OCI-LY1 (cell line): ENCODE data around the gene CORIN.

Experiments used
- H2AFZ ChIP-seq: fragments of 200-600 bp; sonication (generic), shearing (Covaris generic); 2 replicates; pipeline ENCODE4 v1.6.0; 2014; ENCODE audit warnings: antibody characterized with exemption, mild to moderate bottlenecking, low read length
- H3F3A ChIP-seq: fragments of 200-600 bp; sonication (generic), shearing (Covaris generic); 2 replicates; pipeline ENCODE4 v1.6.0; 2014; ENCODE audit warnings: mild to moderate bottlenecking, antibody characterized with exemption, low read length, moderate library complexity; ENCODE audit not compliant: insufficient read depth
- H3K27ac ChIP-seq: fragments of 200-600 bp; sonication (generic); 2 replicates; pipeline ENCODE4 v1.5.1; 2014; ENCODE audit warnings: low read length, mixed run types, mild to moderate bottlenecking, low read depth; ENCODE audit not compliant: poor library complexity, severe bottlenecking
- H3K27me3 ChIP-seq: fragments of 200-600 bp; sonication (generic); 2 replicates; pipeline ENCODE4 v1.6.0; 2014; ENCODE audit warnings: antibody characterized with exemption, mild to moderate bottlenecking, low read length, moderate library complexity; ENCODE audit not compliant: insufficient read depth
- H3K36me3 ChIP-seq: fragments of 200-600 bp; sonication (generic); 2 replicates; pipeline ENCODE4 v1.6.1; 2014; ENCODE audit warnings: mild to moderate bottlenecking, antibody characterized with exemption, low read length, moderate library complexity, mixed read lengths; ENCODE audit not compliant: insufficient read depth
- H3K4me1 ChIP-seq: fragments of 200-600 bp; sonication (generic); 2 replicates; pipeline ENCODE4 v1.5.1; 2014; ENCODE audit warnings: mild to moderate bottlenecking, low read length, moderate library complexity; ENCODE audit not compliant: insufficient read depth, severe bottlenecking
- H3K4me2 ChIP-seq: fragments of 200-600 bp; sonication (generic), shearing (Covaris generic); 2 replicates; pipeline ENCODE4 v1.6.1; 2014; ENCODE audit warnings: low read length
- H3K4me3 ChIP-seq: fragments of 200-600 bp; sonication (generic); 2 replicates; pipeline ENCODE4 v1.5.1; 2014; ENCODE audit warnings: low read length, low read depth, mild to moderate bottlenecking, mixed read lengths; ENCODE audit not compliant: poor library complexity, severe bottlenecking
- H3K79me2 ChIP-seq: fragments of 200-600 bp; shearing (Covaris generic); 2 replicates; pipeline ENCODE4 v1.6.1; 2016; ENCODE audit warnings: mixed run types, low read length, mixed read lengths; ENCODE audit not compliant: insufficient read depth
- H3K9ac ChIP-seq: fragments of 200-600 bp; sonication (generic), shearing (Covaris generic); 2 replicates; pipeline ENCODE4 v1.6.1; 2014; ENCODE audit warnings: mild to moderate bottlenecking, low read length, mixed read lengths
- H3K9me2 ChIP-seq: fragments of 200-600 bp; sonication (generic), shearing (Covaris generic); 2 replicates; pipeline ENCODE4 v1.6.1; 2014; ENCODE audit warnings: low read depth, mild to moderate bottlenecking, low read length, mixed read lengths
- H3K9me3 ChIP-seq: fragments of 200-600 bp; shearing (Covaris generic); 2 replicates; pipeline ENCODE4 v1.6.1; 2014; ENCODE audit warnings: low read length, mixed read lengths
- H4K20me1 ChIP-seq: fragments of 200-600 bp; sonication (generic), shearing (Covaris generic); 2 replicates; pipeline ENCODE4 v1.6.0; 2016; ENCODE audit warnings: mild to moderate bottlenecking, low read length; ENCODE audit not compliant: insufficient read depth
- CTCF ChIP-seq: fragments of 200-600 bp; sonication (generic), shearing (Covaris generic); IDR thresholded peaks from 2 replicates; pipeline ENCODE4 v1.5.1; 2017; ENCODE audit warnings: mild to moderate bottlenecking, antibody characterized with exemption, low read length, moderate library complexity, mixed read lengths
- EZH2 ChIP-seq: fragments of 200-600 bp; sonication (generic), shearing (Covaris generic); IDR thresholded peaks from 2 replicates; pipeline ENCODE4 v1.8.0; 2017; ENCODE audit warnings: borderline replicate concordance, mixed run types, mild to moderate bottlenecking, antibody characterized with exemption, low read length, moderate library complexity, mixed read lengths

CORIN gene

GRCh38 chr4:47659342-47659741 lies 178.5 kb downstream of the CORIN start:
- no peak overlapping the region for H2AFZ ChIP-seq
- H3K4me3 ChIP-seq = no peak overlapping the region
- TF ChIP-seq EZH2 (no peak), CTCF (no peak)
- H3K27me3 ChIP-seq = no peaks in the 10 kb centered on the region
- no peaks in the 10 kb centered on the region for H3K9me3 ChIP-seq
- no peaks in the 10 kb centered on the region for H3K36me3 ChIP-seq
- no peak overlapping the region for H3K27ac ChIP-seq
- no peaks in the 10 kb centered on the region for H3K4me1 ChIP-seq
- no peaks in the 10 kb centered on the region for H3K79me2 ChIP-seq
- no peak overlapping the region for H3K9ac ChIP-seq
- no peaks in the 10 kb centered on the region for H3K9me2 ChIP-seq
- no peak overlapping the region for H3K4me2 ChIP-seq
- no peaks in the 10 kb centered on the region for H3F3A ChIP-seq
- H4K20me1 ChIP-seq = no peaks in the 10 kb centered on the region

GRCh38 chr4:47654972-47655693 lies 182.7 kb downstream of the CORIN start:
- H3K27ac ChIP-seq = no peak overlapping the region

GRCh38 chr4:47652092-47652491 lies 185.8 kb downstream of the CORIN start:
- Histone ChIP-seq H3K4me1 (no peaks in the 10 kb centered on the region), H3K9me3 (no peaks in the 10 kb centered on the region), H3K36me3 (no peaks in the 10 kb centered on the region), H3K79me2 (no peaks in the 10 kb centered on the region), H3K9me2 (no peaks in the 10 kb centered on the region), H3K27ac (no peak overlapping the region), H3F3A (no peaks in the 10 kb centered on the region), H4K20me1 (no peaks in the 10 kb centered on the region), H3K4me2 (no peak overlapping the region), H2AFZ (no peak overlapping the region), H3K9ac (no peak overlapping the region), H3K4me3 (no peak overlapping the region), H3K27me3 (no peaks in the 10 kb centered on the region)
- TF ChIP-seq CTCF (no peak), EZH2 (no peak)

More at GRCh38 chr4:47654972-47655693, 182.7 kb downstream of the CORIN start:
- Histone ChIP-seq H3K79me2 (no peaks in the 10 kb centered on the region), H3K27me3 (no peaks in the 10 kb centered on the region), H3K9ac (no peak overlapping the region), H3K36me3 (no peaks in the 10 kb centered on the region), H2AFZ (no peak overlapping the region), H3K9me3 (no peaks in the 10 kb centered on the region), H3K9me2 (no peaks in the 10 kb centered on the region), H4K20me1 (no peaks in the 10 kb centered on the region), H3F3A (no peaks in the 10 kb centered on the region), H3K4me3 (no peak overlapping the region), H3K4me2 (no peak overlapping the region), H3K4me1 (no peaks in the 10 kb centered on the region)
- TF ChIP-seq CTCF (no peak), EZH2 (no peak)
